AML-193 (cell line): ENCODE measurements around the gene LRRIQ1.

Source experiments
- DNase-seq, 2 experiments: peaks; one replicate each; lab custom pipeline; 2025; lab: John Stamatoyannopoulos, UW

Gene LRRIQ1

GRCh38 chr12:85280165-85280983 is 244.2 kb downstream of the LRRIQ1 start, which contains the start of gene ALX1:
TSS of gene ALX1 (plus strand) at chr12:85280220. CDS start at chr12:85280262, 42 bp downstream.
- DNase-seq, result no peak

GRCh38 chr12:85280984-85281630 is 245.0 kb downstream of the LRRIQ1 start:
- no peak for DNase-seq

GRCh38 chr12:85281636-85282312 is 245.6 kb downstream of the LRRIQ1 start:
- DNase-seq, result no peak

- DNase-seq, result no peak
These were observed 247.4 kb downstream of the LRRIQ1 start for GRCh38 chr12:85283560-85283959.
